CD4-positive, alpha-beta T cell treated with Interleukin-21 for 1 hour (primary cell): ENCODE data around the gene SMYD4.
A peak's percentile ranks its signal among the peaks of the same experiment; 100 is the strongest.
"Not testable (repeated sequence)": the region's sequence is repeated elsewhere in the genome, so short reads cannot be mapped to it uniquely, and the experiment has no call there.

ENCODE experiments used
- DNase-seq: peaks from one replicate; pipeline ENCODE4 v3.0.0-alpha.2; 2020

SMYD4 gene

GRCh38 chr17:1829216-1829591, 498 bp downstream of the SMYD4 start:
- DNase-seq, result no peak

GRCh38 chr17:1820528-1821252, 9.0 kb downstream of the SMYD4 start:
- no peak for DNase-seq

GRCh38 chr17:1813088-1813487, 16.6 kb downstream of the SMYD4 start:
- DNase-seq, result no peak

GRCh38 chr17:1810450-1811103, 19.1 kb downstream of the SMYD4 start:
- no peak for DNase-seq

GRCh38 chr17:1809815-1810214, 19.9 kb downstream of the SMYD4 start:
- DNase-seq, result not testable (repeated sequence)

GRCh38 chr17:1808644-1809043, 21.1 kb downstream of the SMYD4 start:
- no peak for DNase-seq

GRCh38 chr17:1807890-1808289, 21.8 kb downstream of the SMYD4 start:
- no peak for DNase-seq

GRCh38 chr17:1803280-1803679, 26.4 kb downstream of the SMYD4 start:
- DNase-seq, result no peak

GRCh38 chr17:1802429-1802828, 27.3 kb downstream of the SMYD4 start:
- DNase-seq, result no peak

- DNase-seq, result no peak
Observed at GRCh38 chr17:1800712-1801111, 29.0 kb downstream of the SMYD4 start.

- DNase-seq, result no peak
Observed at GRCh38 chr17:1800240-1800639, 29.5 kb downstream of the SMYD4 start.

GRCh38 chr17:1797846-1798245, 31.9 kb downstream of the SMYD4 start:
- not testable (repeated sequence) for DNase-seq

- DNase-seq, result no peak
Observed at GRCh38 chr17:1797323-1797722, 32.4 kb downstream of the SMYD4 start.

GRCh38 chr17:1796800-1797199, 32.9 kb downstream of the SMYD4 start:
- DNase-seq, result no peak

GRCh38 chr17:1793447-1793806, 36.3 kb downstream of the SMYD4 start:
- no peak for DNase-seq

- no peak for DNase-seq
Observed at GRCh38 chr17:1792495-1793446, 36.9 kb downstream of the SMYD4 start.

- DNase-seq, result no peak
Observed at GRCh38 chr17:1789936-1790335, 39.8 kb downstream of the SMYD4 start.

- no peak for DNase-seq
Observed at GRCh38 chr17:1787301-1787902, 42.3 kb downstream of the SMYD4 start.

- no peak for DNase-seq
Observed at GRCh38 chr17:1786708-1787107, 43.0 kb downstream of the SMYD4 start.

GRCh38 chr17:1785930-1786329, 43.8 kb downstream of the SMYD4 start:
- no peak for DNase-seq

- peak; percentile 27 for DNase-seq
Observed at GRCh38 chr17:1783834-1784611, 45.7 kb downstream of the SMYD4 start.

- DNase-seq, result no peak
Observed at GRCh38 chr17:1783271-1783670, 46.4 kb downstream of the SMYD4 start.
